Muscle layer of duodenum (tissue), 2 donors: ENCODE data around the gene NR6A1.

Experiments used
- H3K27ac ChIP-seq: one replicate; pipeline ENCODE4 v1.7.0; 2013; ENCODE audit warnings: mild to moderate bottlenecking, low read length
- H3K27me3 ChIP-seq: one replicate; pipeline ENCODE4 v1.7.0; 2013; ENCODE audit warnings: low read depth, mild to moderate bottlenecking, control low read depth, low read length
- H3K36me3 ChIP-seq, 2 donors: one replicate each; pipeline ENCODE4 v1.7.0; 2013; ENCODE audit warnings: low read length in 2 of 2, control low read depth in 1 of 2, mild to moderate bottlenecking in 1 of 2; ENCODE audit not compliant: insufficient read depth in 2 of 2, control insufficient read depth in 1 of 2
- H3K4me1 ChIP-seq, 2 donors: one replicate each; pipeline ENCODE4 v1.7.0; 2013; ENCODE audit warnings: low read length in 2 of 2, mild to moderate bottlenecking in 2 of 2, control low read depth in 1 of 2, moderate library complexity in 1 of 2; ENCODE audit not compliant: insufficient read depth in 2 of 2, control insufficient read depth in 1 of 2
- H3K4me3 ChIP-seq, 2 donors: one replicate each; pipeline ENCODE4 v1.7.0; 2013; ENCODE audit warnings: low read length in 2 of 2, low read depth in 1 of 2, mild to moderate bottlenecking in 1 of 2
- H3K9me3 ChIP-seq, 2 donors: one replicate each; pipeline ENCODE4 v1.7.0; 2013; ENCODE audit warnings: low read length in 2 of 2, control low read depth in 1 of 2, mild to moderate bottlenecking in 1 of 2; ENCODE audit not compliant: control insufficient read depth in 1 of 2
- donor health status: healthy.

The NR6A1 gene

DNA sequence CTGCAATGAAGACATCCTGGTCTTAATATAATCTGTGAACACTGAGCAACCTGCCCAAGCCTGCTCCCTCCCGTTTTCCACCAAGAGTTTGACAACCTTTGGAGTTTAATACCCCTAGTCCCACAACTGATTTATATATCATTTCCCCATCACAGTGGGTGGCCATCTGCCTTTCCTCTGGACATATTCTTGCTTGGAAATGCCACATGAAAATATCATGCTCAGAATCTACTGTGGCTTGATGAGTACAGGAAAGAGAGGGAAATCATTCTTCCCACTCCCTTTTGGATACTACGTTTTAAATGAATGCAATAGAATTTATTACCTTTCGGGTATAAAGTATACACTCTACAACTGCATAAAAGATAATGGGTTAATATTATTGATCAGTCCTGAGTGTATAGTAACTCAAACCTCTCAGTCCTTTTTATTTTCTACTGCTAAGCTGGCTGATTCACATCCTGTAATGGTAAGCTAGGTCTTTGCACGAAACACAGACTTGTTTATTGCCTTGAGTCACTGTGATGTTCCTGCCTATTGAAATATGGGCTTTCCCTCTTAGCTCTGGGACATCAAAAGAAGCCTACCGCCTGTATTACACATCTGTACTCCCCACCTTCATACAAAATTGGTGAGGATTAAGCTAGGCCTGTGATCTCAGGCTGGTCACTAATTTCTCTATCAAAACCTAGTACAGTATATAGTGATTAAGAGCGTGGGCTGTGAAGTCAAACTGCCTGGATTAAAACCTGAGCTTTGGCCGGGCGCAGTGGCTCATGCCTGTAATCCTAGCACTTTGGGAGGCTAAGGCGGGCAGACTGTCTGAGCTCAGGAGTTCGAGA, 196.4 kb downstream of the NR6A1 start:
- no peaks in the 10 kb centered on the region for H3K36me3 ChIP-seq
- H3K4me3 ChIP-seq, result no peak overlapping the region
- no peaks in the 10 kb centered on the region for H3K4me1 ChIP-seq
- H3K27me3 ChIP-seq, result no peaks in the 10 kb centered on the region
- H3K27ac ChIP-seq, result no peak overlapping the region
- no peaks in the 10 kb centered on the region for H3K9me3 ChIP-seq

DNA sequence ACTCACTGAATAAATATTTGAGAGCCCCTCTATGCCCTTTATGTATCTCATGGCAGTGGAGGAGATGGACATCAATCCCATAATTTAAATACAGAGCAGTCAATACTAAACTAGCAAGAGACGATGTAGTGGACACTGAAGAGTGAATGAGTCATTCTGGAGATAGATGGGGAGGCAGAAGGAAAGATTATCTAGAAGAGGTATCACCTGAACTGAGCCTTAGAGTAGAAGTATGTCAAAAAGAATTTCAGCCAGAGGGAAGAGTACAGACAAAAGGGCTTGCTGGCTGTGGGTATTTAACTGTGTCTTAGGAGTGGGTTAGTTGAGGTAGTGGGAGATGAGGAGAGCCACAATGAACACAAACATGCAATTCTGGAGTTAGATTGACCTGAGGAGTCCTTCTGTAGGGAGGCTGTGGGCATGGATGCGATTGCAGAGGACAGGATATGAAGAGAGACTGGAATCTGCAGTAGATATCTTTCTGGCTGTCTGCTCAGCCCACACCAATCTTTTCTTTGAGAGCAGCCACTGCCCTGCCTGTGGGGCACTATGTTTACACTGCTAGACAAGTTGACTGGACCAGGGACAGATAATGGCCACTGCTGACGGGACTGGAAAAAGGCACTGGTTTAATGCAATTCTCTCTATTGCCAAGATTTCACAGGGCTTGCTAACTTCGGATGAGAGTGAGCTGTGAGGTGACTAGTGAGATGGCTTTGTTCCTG, 200.0 kb downstream of the NR6A1 start:
- H3K27ac ChIP-seq, result no peak overlapping the region

GRCh38 chr9:124569942-124570341, 201.2 kb downstream of the NR6A1 start:
- Histone ChIP-seq H3K36me3 (no peaks in the 10 kb centered on the region), H3K27ac (no peak overlapping the region), H3K9me3 (no peaks in the 10 kb centered on the region), H3K4me1 (no peaks in the 10 kb centered on the region), H3K4me3 (no peak overlapping the region), H3K27me3 (no peaks in the 10 kb centered on the region)

More for the DNA sequence above, 200.0 kb downstream of the NR6A1 start:
- Histone ChIP-seq H3K9me3 (no peaks in the 10 kb centered on the region), H3K4me1 (no peaks in the 10 kb centered on the region), H3K4me3 (no peak overlapping the region), H3K27me3 (no peaks in the 10 kb centered on the region), H3K36me3 (no peaks in the 10 kb centered on the region)

DNA sequence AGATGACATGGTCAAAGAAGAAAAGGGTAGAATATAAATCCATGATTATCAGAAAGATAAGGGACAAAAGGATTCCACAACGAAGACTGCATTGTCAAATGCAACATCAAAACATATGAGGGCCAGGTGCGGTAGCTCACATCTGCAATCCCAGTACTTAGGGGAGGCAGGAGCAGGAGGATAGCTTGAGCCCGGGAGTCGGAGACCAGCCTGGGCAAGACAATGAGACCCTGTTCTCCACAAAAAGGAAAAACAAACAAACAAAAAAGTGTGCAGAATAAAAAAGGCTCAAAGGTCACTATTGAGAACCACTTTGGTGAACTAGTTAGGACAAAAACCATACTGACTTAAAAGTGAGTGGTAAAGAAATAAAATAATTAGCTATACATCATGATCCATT, 203.7 kb downstream of the NR6A1 start:
- H3K9me3 ChIP-seq, result no peaks in the 10 kb centered on the region
- no peak overlapping the region for H3K4me3 ChIP-seq
- H3K4me1 ChIP-seq, result no peaks in the 10 kb centered on the region
- H3K27me3 ChIP-seq, result no peaks in the 10 kb centered on the region
- H3K36me3 ChIP-seq, result no peaks in the 10 kb centered on the region
- H3K27ac ChIP-seq, result no peak overlapping the region

GRCh38 chr9:124562328-124562727, 208.8 kb downstream of the NR6A1 start:
- Histone ChIP-seq H3K36me3 (no peaks in the 10 kb centered on the region), H3K4me3 (no peak overlapping the region), H3K9me3 (no peaks in the 10 kb centered on the region), H3K27ac (no peak overlapping the region), H3K4me1 (no peaks in the 10 kb centered on the region), H3K27me3 (no peaks in the 10 kb centered on the region)

DNA sequence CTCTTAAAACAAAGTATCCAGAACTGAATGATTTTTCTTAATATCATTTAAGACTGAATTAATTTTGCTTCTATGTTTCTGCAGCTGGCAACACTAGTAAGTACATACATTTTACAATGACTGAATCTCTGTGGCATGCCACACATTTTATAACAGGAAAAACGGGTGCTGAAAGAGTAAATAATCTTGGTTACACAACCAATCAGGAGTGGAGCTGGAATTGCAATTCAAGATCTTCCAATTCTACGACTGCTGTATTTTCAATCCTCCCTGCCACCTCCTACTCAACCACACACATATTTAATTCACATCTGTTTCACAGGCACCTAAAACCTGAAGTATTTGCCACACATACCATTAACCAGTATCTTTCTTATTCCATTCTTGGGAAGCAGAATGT, 211.2 kb downstream of the NR6A1 start:
- no peak overlapping the region for H3K4me3 ChIP-seq
- H3K36me3 ChIP-seq, result no peaks in the 10 kb centered on the region
- no peaks in the 10 kb centered on the region for H3K9me3 ChIP-seq
- H3K27me3 ChIP-seq, result no peaks in the 10 kb centered on the region
- no peak overlapping the region for H3K27ac ChIP-seq
- no peaks in the 10 kb centered on the region for H3K4me1 ChIP-seq

- Histone ChIP-seq H3K27ac (no peak overlapping the region), H3K9me3 (no peaks in the 10 kb centered on the region), H3K4me1 (no peaks in the 10 kb centered on the region), H3K27me3 (no peaks in the 10 kb centered on the region), H3K4me3 (no peak overlapping the region), H3K36me3 (no peaks in the 10 kb centered on the region)
Observed at GRCh38 chr9:124558777-124559470, 212.2 kb downstream of the NR6A1 start.

- Histone ChIP-seq H3K27me3 (no peaks in the 10 kb centered on the region), H3K4me1 (no peaks in the 10 kb centered on the region), H3K27ac (no peak overlapping the region), H3K36me3 (no peaks in the 10 kb centered on the region), H3K4me3 (no peak overlapping the region), H3K9me3 (no peaks in the 10 kb centered on the region)
Observed at GRCh38 chr9:124557895-124558294, 213.2 kb downstream of the NR6A1 start.

DNA sequence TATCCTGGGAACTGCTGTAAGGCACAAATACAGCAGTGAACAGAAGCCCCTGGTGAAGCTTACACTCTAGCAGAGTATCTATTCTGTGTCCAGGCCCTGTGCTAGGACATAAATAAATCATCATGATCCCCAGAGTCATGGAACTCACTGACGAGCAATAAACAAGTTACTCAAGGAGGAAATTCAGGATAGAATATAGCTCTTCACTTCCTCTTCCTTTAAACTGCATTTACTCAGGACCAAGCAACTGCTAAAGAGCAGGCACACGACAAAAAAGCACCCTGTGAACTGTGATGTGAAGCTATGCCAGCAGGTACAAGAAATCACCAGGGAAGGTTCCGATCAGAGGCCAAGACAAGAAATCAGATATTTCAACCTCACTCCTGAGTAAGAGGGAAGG, 216.1 kb downstream of the NR6A1 start:
- H3K4me1 ChIP-seq, result peaks cover 0 to 9% of the 10 kb centered on the region in 2 donors
- no peak overlapping the region for H3K4me3 ChIP-seq
- H3K9me3 ChIP-seq, result no peaks in the 10 kb centered on the region
- no peaks in the 10 kb centered on the region for H3K27me3 ChIP-seq
- H3K36me3 ChIP-seq, result no peaks in the 10 kb centered on the region
- no peak overlapping the region for H3K27ac ChIP-seq

DNA sequence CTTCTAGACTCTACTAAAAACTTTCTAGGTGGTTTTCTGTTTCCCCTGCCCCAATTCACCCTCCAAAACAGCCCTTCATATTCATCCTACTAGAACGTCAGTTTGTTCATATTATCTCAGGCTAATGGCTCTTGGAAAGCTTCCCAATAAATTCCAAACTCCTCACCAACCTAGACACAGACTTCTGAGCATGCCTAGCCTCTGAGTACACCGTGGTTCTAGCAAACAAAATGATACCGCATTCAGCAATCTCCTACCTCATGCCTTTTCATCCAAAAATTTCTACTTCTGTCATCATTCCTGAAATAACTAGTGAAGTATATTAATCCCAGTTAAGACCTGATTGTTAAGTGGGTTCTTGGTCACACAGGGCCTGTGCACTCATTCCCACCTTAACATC, 217.4 kb downstream of the NR6A1 start:
- Histone ChIP-seq H3K27me3 (no peaks in the 10 kb centered on the region), H3K4me1 (peaks cover 0 to 9% of the 10 kb centered on the region in 2 donors), H3K4me3 (no peak overlapping the region), H3K9me3 (no peaks in the 10 kb centered on the region), H3K36me3 (no peaks in the 10 kb centered on the region), H3K27ac (peak overlapping the region; percentile 7)

GRCh38 chr9:124552273-124552605, 218.9 kb downstream of the NR6A1 start:
- Histone ChIP-seq H3K27ac (no peak overlapping the region), H3K4me3 (no peak overlapping the region), H3K27me3 (no peaks in the 10 kb centered on the region), H3K4me1 (peaks cover 0 to 9% of the 10 kb centered on the region in 2 donors), H3K9me3 (no peaks in the 10 kb centered on the region), H3K36me3 (no peaks in the 10 kb centered on the region)
